Suprapubic skin (tissue), 3 donors: ENCODE results near the gene ANKRD9.

ENCODE experiments used
- EP300 ChIP-seq: sonication (generic); formaldehyde crosslinking; IDR thresholded peaks from one replicate; pipeline ENCODE4 v1.6.1; 2017; ENCODE audit warnings: antibody characterized with exemption
- POLR2A ChIP-seq, 2 donors: fragments of 450-650 bp; IDR thresholded peaks; one replicate each; pipeline ENCODE4 v1.6.1; 2017; ENCODE audit warnings: antibody characterized with exemption in 2 of 2, mild to moderate bottlenecking in 2 of 2, moderate library complexity in 2 of 2
- TF ChIP-seq, protein P1 (sequence below), 2 donors: fragments of 200-600 bp in 1 of 2; fragments of 450-650 bp in 1 of 2; sonication (generic) in 1 of 2; IDR thresholded peaks; one replicate each; pipeline ENCODE4 v1.5.1; 2016 to 2019; ENCODE audit warnings: antibody characterized with exemption in 2 of 2, mild to moderate bottlenecking in 1 of 2, moderate library complexity in 1 of 2

DNA sequence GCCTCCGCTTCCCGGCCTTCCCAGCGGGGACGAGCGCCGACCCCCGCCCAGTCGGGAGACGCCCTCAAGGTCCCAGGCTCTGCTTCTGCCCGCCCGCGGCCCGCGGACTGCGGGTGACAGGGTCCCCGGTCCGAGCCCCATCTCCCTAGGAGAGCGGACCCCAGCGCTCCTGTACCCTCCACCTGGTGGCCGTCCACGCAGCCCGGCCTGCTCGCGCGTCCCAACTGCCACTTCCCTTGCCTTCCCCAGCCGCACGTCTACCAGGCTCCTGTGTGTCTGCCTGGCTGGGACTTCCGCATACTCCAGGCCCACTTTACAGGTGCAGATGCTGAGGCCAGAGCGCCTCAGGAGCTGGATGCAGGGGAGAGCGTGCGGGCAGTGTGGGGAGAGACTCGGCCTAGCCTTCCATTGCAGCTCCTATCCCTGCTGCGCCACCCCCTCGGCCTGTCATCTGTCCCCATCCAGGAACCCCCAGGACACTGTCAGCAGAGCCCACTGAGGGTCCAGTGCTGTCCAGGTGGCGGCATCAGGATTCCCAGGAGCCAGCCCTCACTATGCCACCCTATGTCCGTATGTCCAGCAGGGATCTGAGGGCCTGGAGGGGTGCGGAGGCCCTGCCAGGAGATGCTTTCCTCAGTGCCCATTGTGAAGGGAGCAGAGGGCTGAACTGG, 8.0 kb upstream of the ANKRD9 start:
- TF ChIP-seq, protein P1, sequence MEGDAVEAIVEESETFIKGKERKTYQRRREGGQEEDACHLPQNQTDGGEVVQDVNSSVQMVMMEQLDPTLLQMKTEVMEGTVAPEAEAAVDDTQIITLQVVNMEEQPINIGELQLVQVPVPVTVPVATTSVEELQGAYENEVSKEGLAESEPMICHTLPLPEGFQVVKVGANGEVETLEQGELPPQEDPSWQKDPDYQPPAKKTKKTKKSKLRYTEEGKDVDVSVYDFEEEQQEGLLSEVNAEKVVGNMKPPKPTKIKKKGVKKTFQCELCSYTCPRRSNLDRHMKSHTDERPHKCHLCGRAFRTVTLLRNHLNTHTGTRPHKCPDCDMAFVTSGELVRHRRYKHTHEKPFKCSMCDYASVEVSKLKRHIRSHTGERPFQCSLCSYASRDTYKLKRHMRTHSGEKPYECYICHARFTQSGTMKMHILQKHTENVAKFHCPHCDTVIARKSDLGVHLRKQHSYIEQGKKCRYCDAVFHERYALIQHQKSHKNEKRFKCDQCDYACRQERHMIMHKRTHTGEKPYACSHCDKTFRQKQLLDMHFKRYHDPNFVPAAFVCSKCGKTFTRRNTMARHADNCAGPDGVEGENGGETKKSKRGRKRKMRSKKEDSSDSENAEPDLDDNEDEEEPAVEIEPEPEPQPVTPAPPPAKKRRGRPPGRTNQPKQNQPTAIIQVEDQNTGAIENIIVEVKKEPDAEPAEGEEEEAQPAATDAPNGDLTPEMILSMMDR (IDR thresholded peaks at IDR 0.05), result no peak
- TF ChIP-seq POLR2A (IDR thresholded peaks at IDR 0.05), result no peak
- TF ChIP-seq EP300, result no peak
